Nephron (organoid): ENCODE results near the gene VPS9D1.

ENCODE experiments used
- H3K27ac Mint-ChIP-seq, 3 experiments: 2 replicates each; pipeline ENCODE4 v1.8.0; 2020; ENCODE audit warnings: mixed read lengths in 3 of 3, mild to moderate bottlenecking in 2 of 3, moderate library complexity in 1 of 3
- H3K27me3 Mint-ChIP-seq: 2 replicates; pipeline ENCODE4 v1.8.0; 2021; ENCODE audit warnings: low read depth, mild to moderate bottlenecking, moderate library complexity, mixed read lengths
- H3K36me3 Mint-ChIP-seq: 2 replicates; pipeline ENCODE4 v1.8.0; 2020; ENCODE audit warnings: low read depth, mixed read lengths
- H3K4me1 Mint-ChIP-seq: 2 replicates; pipeline ENCODE4 v1.8.0; 2020; ENCODE audit warnings: mixed read lengths
- H3K4me3 Mint-ChIP-seq, 3 experiments: 2 replicates each; pipeline ENCODE4 v1.8.0; 2020; ENCODE audit warnings: mild to moderate bottlenecking in 3 of 3, mixed read lengths in 3 of 3, moderate library complexity in 2 of 3
- H3K9me3 Mint-ChIP-seq: 2 replicates; pipeline ENCODE4 v1.8.0; 2020; ENCODE audit warnings: mixed read lengths
- CTCF ChIP-seq, 3 experiments: fragments of 200-600 bp; sonication (generic); IDR thresholded peaks; one replicate each; pipeline ENCODE4 v1.5.0; 2021; ENCODE audit warnings: antibody characterized with exemption in 3 of 3; ENCODE audit not compliant: unreplicated experiment in 3 of 3

VPS9D1 gene

GRCh38 chr16:89709716-89710432 lies 10.8 kb downstream of the VPS9D1 start:
- peak overlapping the region in 2 of 3 experiments; percentile 33 to 53 for H3K27ac Mint-ChIP-seq

GRCh38 chr16:89709166-89709565 lies 11.5 kb downstream of the VPS9D1 start:
- Mint-ChIP-seq H3K27me3 (peaks cover 4% of the 10 kb centered on the region), H3K9me3 (no peaks in the 10 kb centered on the region), H3K27ac (no peak overlapping the region), H3K4me3 (no peak overlapping the region), H3K4me1 (no peaks in the 10 kb centered on the region), H3K36me3 (no peaks in the 10 kb centered on the region)
- no peak for TF ChIP-seq CTCF (IDR thresholded peaks at IDR 0.05; ENCODE audit: unreplicated experiment in 3 of 3)

More at GRCh38 chr16:89709716-89710432, 10.8 kb downstream of the VPS9D1 start:
- Mint-ChIP-seq H3K9me3 (no peaks in the 10 kb centered on the region), H3K27me3 (peaks cover 4% of the 10 kb centered on the region), H3K36me3 (peaks cover 2% of the 10 kb centered on the region), H3K4me3 (peak overlapping the region; percentile 63 to 71 (median 64)), H3K4me1 (peaks cover 2% of the 10 kb centered on the region)
- no peak for TF ChIP-seq CTCF (IDR thresholded peaks at IDR 0.05; ENCODE audit: unreplicated experiment in 3 of 3)

- peaks cover 7% of the 10 kb centered on the region for H3K27me3 Mint-ChIP-seq
- TF ChIP-seq CTCF (IDR thresholded peaks at IDR 0.05; ENCODE audit: unreplicated experiment in 3 of 3) = no peak
- no peak overlapping the region for H3K4me3 Mint-ChIP-seq
- H3K4me1 Mint-ChIP-seq = no peaks in the 10 kb centered on the region
- H3K9me3 Mint-ChIP-seq = no peaks in the 10 kb centered on the region
- no peaks in the 10 kb centered on the region for H3K36me3 Mint-ChIP-seq
- no peak overlapping the region for H3K27ac Mint-ChIP-seq
Observed at GRCh38 chr16:89708481-89708931, 12.2 kb downstream of the VPS9D1 start.

GRCh38 chr16:89707695-89708094 lies 13.0 kb downstream of the VPS9D1 start:
- Mint-ChIP-seq H3K27me3 (peaks cover 13% of the 10 kb centered on the region), H3K27ac (no peak overlapping the region), H3K4me1 (no peaks in the 10 kb centered on the region)

GRCh38 chr16:89706518-89707260 lies 14.0 kb downstream of the VPS9D1 start:
- Mint-ChIP-seq H3K4me1 (no peaks in the 10 kb centered on the region), H3K4me3 (no peak overlapping the region), H3K36me3 (no peaks in the 10 kb centered on the region), H3K27me3 (peaks cover 13% of the 10 kb centered on the region), H3K27ac (no peak overlapping the region), H3K9me3 (no peaks in the 10 kb centered on the region)
- TF ChIP-seq CTCF (IDR thresholded peaks at IDR 0.05; ENCODE audit: unreplicated experiment in 3 of 3) = no peak

More at GRCh38 chr16:89707695-89708094, 13.0 kb downstream of the VPS9D1 start:
- Mint-ChIP-seq H3K36me3 (no peaks in the 10 kb centered on the region), H3K9me3 (no peaks in the 10 kb centered on the region), H3K4me3 (no peak overlapping the region)
- no peak for TF ChIP-seq CTCF (IDR thresholded peaks at IDR 0.05; ENCODE audit: unreplicated experiment in 3 of 3)
